H9 (cell line): ENCODE results near the gene SVOP. TPM values are rescaled to one million over a fixed set of nuclear protein-coding genes. Genes with fewer than 3 reads are reported as not detected.

Source experiments
- DNase-seq: peaks from one replicate; pipeline ENCODE4 v3.0.0-alpha.2; 2017
- H2AFZ ChIP-seq: one replicate; pipeline ENCODE4 v1.6.1; 2013; ENCODE audit warnings: mild to moderate bottlenecking, low read length, control low read depth, moderate library complexity
- H2AK5ac ChIP-seq: 2 replicates; pipeline ENCODE4 v1.6.1; 2013; ENCODE audit warnings: low read length, control low read depth, mixed read lengths; ENCODE audit not compliant: insufficient read length
- H2BK120ac ChIP-seq: one replicate; pipeline ENCODE4 v1.6.1; 2013; ENCODE audit warnings: low read depth, mild to moderate bottlenecking, low read length, control low read depth, inconsistent platforms; ENCODE audit not compliant: poor library complexity, severe bottlenecking
- H2BK12ac ChIP-seq: 2 replicates; pipeline ENCODE4 v1.6.1; 2013; ENCODE audit warnings: low read length, control low read depth, mixed read lengths, low read depth; ENCODE audit not compliant: insufficient read length
- H2BK15ac ChIP-seq: 2 replicates; pipeline ENCODE4 v1.6.1; 2013; ENCODE audit warnings: low read depth, low read length, control low read depth
- H2BK20ac ChIP-seq: one replicate; pipeline ENCODE4 v1.6.1; 2013; ENCODE audit warnings: low read depth, mild to moderate bottlenecking, low read length, control low read depth, inconsistent platforms; ENCODE audit not compliant: poor library complexity, severe bottlenecking
- H2BK5ac ChIP-seq: 2 replicates; pipeline ENCODE4 v1.6.1; 2013; ENCODE audit warnings: low read length, control low read depth, mixed read lengths; ENCODE audit not compliant: insufficient read length
- H3K14ac ChIP-seq: 2 replicates; pipeline ENCODE4 v1.6.1; 2013; ENCODE audit warnings: low read length, control low read depth; ENCODE audit not compliant: insufficient read depth
- H3K18ac ChIP-seq: 2 replicates; pipeline ENCODE4 v1.6.1; 2013; ENCODE audit warnings: low read depth, mild to moderate bottlenecking, mixed read lengths, low read length, control low read depth; ENCODE audit not compliant: insufficient read length
- H3K23ac ChIP-seq: 2 replicates; pipeline ENCODE4 v1.6.1; 2013; ENCODE audit warnings: low read length, control low read depth, mixed read lengths, low read depth; ENCODE audit not compliant: insufficient read length
- H3K23me2 ChIP-seq: 2 replicates; pipeline ENCODE4 v1.6.1; 2013; ENCODE audit warnings: low read depth, mild to moderate bottlenecking, mixed read lengths, low read length, control low read depth; ENCODE audit not compliant: insufficient read length, poor library complexity, severe bottlenecking
- H3K27ac ChIP-seq: 2 replicates; pipeline ENCODE4 v1.5.1; 2013; ENCODE audit warnings: low read length, control low read depth, mixed read lengths, low read depth; ENCODE audit not compliant: insufficient read length
- H3K27me3 ChIP-seq: 2 replicates; pipeline ENCODE4 v1.6.1; 2013; ENCODE audit warnings: low read length, control low read depth, inconsistent platforms; ENCODE audit not compliant: insufficient read depth
- H3K4ac ChIP-seq: 2 replicates; pipeline ENCODE4 v1.6.1; 2013; ENCODE audit warnings: low read depth, mild to moderate bottlenecking, control low read depth, inconsistent platforms, low read length, moderate library complexity
- H3K4me1 ChIP-seq: 2 replicates; pipeline ENCODE4 v1.6.1; 2013; ENCODE audit warnings: low read length, control low read depth, inconsistent platforms; ENCODE audit not compliant: insufficient read depth
- H3K4me2 ChIP-seq: 2 replicates; pipeline ENCODE4 v1.6.1; 2013; ENCODE audit warnings: low read length, control low read depth, mixed read lengths; ENCODE audit not compliant: insufficient read length, insufficient read depth
- H3K56ac ChIP-seq: 2 replicates; pipeline ENCODE4 v1.6.1; 2013; ENCODE audit warnings: low read depth, mild to moderate bottlenecking, mixed read lengths, low read length, control low read depth; ENCODE audit not compliant: insufficient read length
- H3K79me1 ChIP-seq: 2 replicates; pipeline ENCODE4 v1.6.1; 2013; ENCODE audit warnings: low read depth, mild to moderate bottlenecking, moderate library complexity, low read length, control low read depth, inconsistent platforms; ENCODE audit not compliant: insufficient read depth, poor library complexity, severe bottlenecking
- H3K79me2 ChIP-seq: 2 replicates; pipeline ENCODE4 v1.6.1; 2013; ENCODE audit warnings: low read length, control low read depth, inconsistent platforms; ENCODE audit not compliant: insufficient read depth
- H3K9ac ChIP-seq: 2 replicates; pipeline ENCODE4 v1.6.1; 2013; ENCODE audit warnings: low read length, control low read depth, mixed read lengths; ENCODE audit not compliant: insufficient read length; ENCODE audit errors: extremely low read depth
- H3K9me3 ChIP-seq: one replicate; pipeline ENCODE4 v1.6.1; 2013; ENCODE audit warnings: low read depth, low read length, inconsistent platforms; ENCODE audit not compliant: control insufficient read depth
- H3T11ph ChIP-seq: one replicate; pipeline ENCODE4 v1.6.1; 2013; ENCODE audit warnings: mild to moderate bottlenecking, low read length, control low read depth, inconsistent platforms
- H4K20me1 ChIP-seq: one replicate; pipeline ENCODE4 v1.6.1; 2013; ENCODE audit not compliant: control insufficient read depth, insufficient read length, insufficient read depth
- H4K5ac ChIP-seq: 2 replicates; pipeline ENCODE4 v1.6.1; 2013; ENCODE audit warnings: low read depth, mild to moderate bottlenecking, mixed read lengths, low read length, control low read depth; ENCODE audit not compliant: insufficient read length
- H4K8ac ChIP-seq: replicated peaks from 2 replicates; pipeline ENCODE4 v1.6.1; 2013; ENCODE audit warnings: low read length, control low read depth, mixed read lengths, low read depth; ENCODE audit not compliant: insufficient read length
- H4K91ac ChIP-seq: 2 replicates; pipeline ENCODE4 v1.6.1; 2013; ENCODE audit warnings: low read depth, mild to moderate bottlenecking, moderate library complexity, mixed read lengths, low read length, control low read depth; ENCODE audit not compliant: insufficient read length
- H3K27ac Mint-ChIP-seq, 3 experiments: 2 replicates in 2 of 3; 3 replicates in 1 of 3; pipeline ENCODE4 v1.8.0; 2020 to 2021; ENCODE audit warnings: mixed read lengths in 3 of 3, mild to moderate bottlenecking in 1 of 3, moderate library complexity in 1 of 3
- H3K27me3 Mint-ChIP-seq: 2 replicates; pipeline ENCODE4 v1.8.0; 2021; ENCODE audit warnings: low read depth, mild to moderate bottlenecking, moderate library complexity, mixed read lengths
- H3K36me3 Mint-ChIP-seq, 3 experiments: 2 replicates in 2 of 3; 3 replicates in 1 of 3; pipeline ENCODE4 v1.8.0; 2020 to 2021; ENCODE audit warnings: low read depth in 3 of 3, mixed read lengths in 3 of 3; ENCODE audit not compliant: insufficient read depth in 1 of 3
- H3K4me1 Mint-ChIP-seq, 2 experiments: 2 replicates each; pipeline ENCODE4 v1.8.0; 2020; ENCODE audit warnings: mixed read lengths in 2 of 2
- H3K4me3 Mint-ChIP-seq, 2 experiments: 2 replicates in 1 of 2; 3 replicates in 1 of 2; pipeline ENCODE4 v1.8.0; 2020 to 2021; ENCODE audit warnings: mild to moderate bottlenecking in 2 of 2, mixed read lengths in 2 of 2, moderate library complexity in 1 of 2
- H3K9me3 Mint-ChIP-seq, 2 experiments: 2 replicates in 1 of 2; 3 replicates in 1 of 2; pipeline ENCODE4 v1.8.0; 2020; ENCODE audit warnings: mild to moderate bottlenecking in 2 of 2, mixed read lengths in 2 of 2, moderate library complexity in 1 of 2
- WGBS: extraction: QIAGEN DNeasy Blood & Tissue Kit; methylation state at CpG from one replicate; pipeline ENCODE4 v1.1.7; 2013; ENCODE audit warnings: missing lambda C conversion rate, low lambda C conversion rate, mixed read lengths; ENCODE audit not compliant: insufficient read length; ENCODE audit errors: extremely low coverage; 5-methylcytosine and 5-hydroxymethylcytosine counted together
- total RNA-seq: library from RNA; stranded (reverse); gene quantifications from 2 replicates; pipeline ENCODE4 v1.2.1, GENCODE V29; 2021
- TF ChIP-seq, protein P1 (sequence below): fragments of 200-600 bp; sonication (generic); conservative IDR thresholded peaks from 3 replicates; pipeline ENCODE4 v1.8.0; 2021; ENCODE audit warnings: antibody characterized with exemption, mild to moderate bottlenecking

SVOP gene
- total RNA-seq, 1 experiment from 2014 or later: 0.15 TPM

DNA sequence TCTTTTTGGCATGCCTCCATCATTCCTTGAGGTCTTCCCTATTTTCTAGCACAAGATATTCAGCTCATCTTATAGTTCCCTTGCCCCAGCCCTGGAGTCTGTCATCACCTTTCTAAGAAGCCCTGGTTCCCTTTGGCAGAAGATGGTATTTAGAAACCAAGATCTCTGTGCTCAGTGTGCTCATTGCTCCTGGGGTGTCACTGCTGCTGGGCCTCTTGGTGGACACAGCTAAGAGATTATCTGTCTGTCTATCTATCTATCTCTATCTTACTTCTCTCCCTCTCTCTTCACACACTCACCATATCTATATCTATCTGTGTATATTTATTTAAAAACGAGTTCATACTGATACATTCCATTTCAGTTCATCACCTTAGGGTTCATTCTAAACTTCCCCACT is 73.8 kb downstream of the SVOP start:
- Histone ChIP-seq H4K5ac (no peak overlapping the region), H4K91ac (no peak overlapping the region), H4K20me1 (no peaks in the 10 kb centered on the region), H3K27ac (no peak overlapping the region), H3K18ac (no peak overlapping the region), H2AK5ac (no peak overlapping the region), H3K4me1 (no peaks in the 10 kb centered on the region), H3T11ph (no peak overlapping the region), H3K23ac (no peak overlapping the region), H2BK12ac (no peak overlapping the region), H4K8ac (no peak overlapping the region), H2BK120ac (no peak overlapping the region), H2BK5ac (no peak overlapping the region), H3K9ac (no peak overlapping the region), H2BK20ac (no peak overlapping the region), H3K14ac (no peak overlapping the region), H3K56ac (no peak overlapping the region), H3K23me2 (no peaks in the 10 kb centered on the region), H3K4ac (no peak overlapping the region), H3K79me1 (no peaks in the 10 kb centered on the region), H2AFZ (no peak overlapping the region), H3K4me2 (no peak overlapping the region), H3K9me3 (peaks cover 8% of the 10 kb centered on the region), H3K79me2 (no peaks in the 10 kb centered on the region), H2BK15ac (no peak overlapping the region), H3K27me3 (no peaks in the 10 kb centered on the region)
- TF ChIP-seq, protein P1, sequence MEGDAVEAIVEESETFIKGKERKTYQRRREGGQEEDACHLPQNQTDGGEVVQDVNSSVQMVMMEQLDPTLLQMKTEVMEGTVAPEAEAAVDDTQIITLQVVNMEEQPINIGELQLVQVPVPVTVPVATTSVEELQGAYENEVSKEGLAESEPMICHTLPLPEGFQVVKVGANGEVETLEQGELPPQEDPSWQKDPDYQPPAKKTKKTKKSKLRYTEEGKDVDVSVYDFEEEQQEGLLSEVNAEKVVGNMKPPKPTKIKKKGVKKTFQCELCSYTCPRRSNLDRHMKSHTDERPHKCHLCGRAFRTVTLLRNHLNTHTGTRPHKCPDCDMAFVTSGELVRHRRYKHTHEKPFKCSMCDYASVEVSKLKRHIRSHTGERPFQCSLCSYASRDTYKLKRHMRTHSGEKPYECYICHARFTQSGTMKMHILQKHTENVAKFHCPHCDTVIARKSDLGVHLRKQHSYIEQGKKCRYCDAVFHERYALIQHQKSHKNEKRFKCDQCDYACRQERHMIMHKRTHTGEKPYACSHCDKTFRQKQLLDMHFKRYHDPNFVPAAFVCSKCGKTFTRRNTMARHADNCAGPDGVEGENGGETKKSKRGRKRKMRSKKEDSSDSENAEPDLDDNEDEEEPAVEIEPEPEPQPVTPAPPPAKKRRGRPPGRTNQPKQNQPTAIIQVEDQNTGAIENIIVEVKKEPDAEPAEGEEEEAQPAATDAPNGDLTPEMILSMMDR: no peak
- WGBS: no CpG with 5 or more reads among the region's 1 CpG
- Mint-ChIP-seq H3K27ac (no peak overlapping the region), H3K27me3 (peaks cover 8% of the 10 kb centered on the region), H3K4me3 (no peak overlapping the region), H3K36me3 (peaks cover 0 to 9% (median 0%) of the 10 kb centered on the region in 3 experiments; a peak in 4 of 7 replicates), H3K4me1 (peaks cover 2% of the 10 kb centered on the region in 2 experiments; a peak in 3 of 4 replicates), H3K9me3 (peaks cover 16 to 20% of the 10 kb centered on the region in 2 experiments)
- no peak for DNase-seq
